Cerebellar cortex (tissue), 1 donor: ENCODE data around the gene SRGAP3.

Experiments used
- DNase-seq: peaks from one replicate; pipeline ENCODE4 v3.0.0-alpha.2; 2015; ENCODE audit warnings: low spot score

Gene SRGAP3

DNA sequence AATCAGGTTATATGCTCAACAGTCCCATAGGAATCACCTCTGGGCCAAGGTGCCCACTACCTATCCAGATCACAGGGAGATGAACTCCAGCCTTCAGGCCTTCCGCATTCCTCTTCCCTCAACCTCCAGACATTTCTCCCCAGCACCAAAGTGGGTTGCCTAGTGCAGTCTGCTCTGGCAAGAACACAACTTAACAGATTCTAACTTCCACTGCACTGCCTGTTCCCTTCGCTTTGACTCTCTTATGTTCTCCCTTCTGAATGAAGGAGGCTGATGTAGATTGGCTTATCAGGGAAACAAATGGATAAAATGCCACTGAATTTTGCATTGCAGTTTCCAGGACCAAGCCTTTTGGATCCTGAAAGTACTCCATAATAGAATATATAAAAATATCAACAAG is 106.3 kb downstream of the SRGAP3 start:
- DNase-seq = peak; percentile 54

DNA sequence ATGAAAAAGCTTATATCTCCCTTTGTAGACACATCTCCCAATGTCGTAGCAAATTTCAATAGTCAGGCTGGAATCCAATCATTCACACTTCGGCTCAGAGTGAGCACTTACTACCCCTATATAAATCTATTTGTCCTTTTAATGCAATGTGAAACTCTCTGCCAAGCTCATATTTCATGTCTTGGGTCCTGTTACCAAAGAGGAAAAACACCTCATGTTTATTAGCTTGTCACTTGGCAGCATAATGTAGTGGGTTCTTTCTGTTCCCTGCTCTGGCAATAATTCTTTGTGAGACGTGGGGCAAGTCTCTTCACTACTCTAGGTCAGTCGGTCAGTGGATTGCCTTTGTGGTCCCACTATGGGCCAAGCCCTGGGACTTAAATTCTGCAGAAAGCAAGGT is 107.1 kb downstream of the SRGAP3 start:
- peak; percentile 80 for DNase-seq

DNA sequence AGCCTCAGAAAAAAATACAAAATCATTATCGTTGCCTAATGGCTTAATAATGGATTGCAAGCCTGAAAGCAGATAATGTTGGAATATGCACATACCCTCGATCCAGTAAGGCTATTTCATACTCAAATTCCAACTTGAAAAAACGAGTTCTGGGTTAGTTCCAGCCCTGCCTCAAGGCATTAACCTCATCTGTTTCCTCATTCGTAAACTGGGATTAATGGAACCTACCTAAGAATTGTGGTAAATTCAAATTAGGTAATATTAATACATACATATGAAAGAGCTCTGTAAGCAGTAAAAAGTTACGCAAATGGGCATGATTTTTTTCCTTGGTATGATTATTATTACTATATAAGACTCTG is 107.5 kb downstream of the SRGAP3 start:
- DNase-seq = peak; percentile 91

DNA sequence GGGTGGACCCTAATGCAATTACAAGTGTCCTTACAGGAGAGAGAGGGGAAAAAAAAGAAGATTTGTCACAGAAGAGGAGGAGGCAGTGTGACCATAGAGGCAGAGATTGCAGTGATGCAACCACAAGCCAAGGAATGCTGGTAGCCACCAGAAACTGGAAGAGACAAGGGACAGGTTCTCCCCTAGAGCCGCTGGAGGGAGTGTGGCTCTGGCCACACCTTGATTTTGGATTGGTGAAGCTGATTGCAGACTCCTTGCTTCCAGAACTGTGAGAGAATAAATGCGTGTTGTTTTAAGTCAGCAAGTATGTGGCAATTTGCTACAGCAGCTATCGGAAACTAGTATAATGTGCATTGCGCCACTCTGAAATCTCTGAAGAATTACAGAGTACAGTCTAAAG is 110.1 kb downstream of the SRGAP3 start:
- no peak for DNase-seq

DNA sequence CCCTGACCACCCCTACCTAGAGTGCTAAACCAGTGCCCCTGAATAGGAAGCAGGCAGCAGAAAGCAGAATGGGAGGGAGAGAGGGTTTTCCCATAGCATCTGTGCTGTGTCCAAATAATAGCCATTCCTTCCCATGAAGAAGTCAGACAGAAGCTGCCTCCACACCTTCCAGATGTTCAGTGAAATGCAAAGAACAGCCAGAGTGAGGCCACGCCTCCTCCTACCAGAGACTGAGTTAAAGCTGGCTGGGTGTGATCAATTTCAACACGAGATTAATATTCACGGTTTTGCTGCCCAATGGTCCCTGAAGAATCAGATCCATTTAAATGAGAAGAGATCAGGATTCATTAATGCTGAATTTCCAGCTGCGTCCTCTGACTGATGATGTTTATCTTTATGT is 111.8 kb downstream of the SRGAP3 start:
- no peak for DNase-seq

DNA sequence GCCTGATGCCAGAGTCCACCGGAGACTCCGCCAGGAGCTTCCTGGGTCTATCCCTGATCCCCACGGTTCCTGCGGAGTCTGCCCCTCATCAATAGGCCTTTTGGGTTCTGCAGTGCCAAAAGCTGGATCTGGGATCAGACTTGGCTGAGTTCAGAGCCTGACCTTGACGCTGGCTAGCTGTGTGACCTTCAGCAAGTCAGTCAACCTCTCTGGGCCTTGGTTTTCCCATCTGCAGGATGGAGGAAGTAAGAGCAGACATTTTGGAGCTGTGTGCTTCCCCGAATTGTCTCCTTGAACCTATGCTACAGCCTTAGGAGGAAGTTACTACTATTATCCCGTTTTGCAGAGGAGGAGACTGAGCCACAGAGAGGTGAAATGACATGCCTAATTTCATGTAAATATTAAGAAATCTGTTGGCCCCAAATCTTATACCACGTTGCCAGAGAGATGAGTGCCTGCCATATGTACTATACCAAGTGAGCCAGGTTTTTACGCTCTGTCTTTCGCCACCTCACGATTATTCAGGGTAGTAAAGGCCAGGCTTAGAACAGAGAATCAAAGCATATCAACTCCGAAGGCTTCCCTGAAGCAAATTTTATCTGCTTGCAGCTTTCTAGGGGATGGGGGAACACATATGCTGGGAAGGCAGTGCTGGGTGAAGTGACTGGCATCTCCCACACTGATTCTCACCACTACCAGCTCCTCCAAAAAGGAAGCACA is 112.5 kb downstream of the SRGAP3 start:
- peak; percentile 67 for DNase-seq

DNA sequence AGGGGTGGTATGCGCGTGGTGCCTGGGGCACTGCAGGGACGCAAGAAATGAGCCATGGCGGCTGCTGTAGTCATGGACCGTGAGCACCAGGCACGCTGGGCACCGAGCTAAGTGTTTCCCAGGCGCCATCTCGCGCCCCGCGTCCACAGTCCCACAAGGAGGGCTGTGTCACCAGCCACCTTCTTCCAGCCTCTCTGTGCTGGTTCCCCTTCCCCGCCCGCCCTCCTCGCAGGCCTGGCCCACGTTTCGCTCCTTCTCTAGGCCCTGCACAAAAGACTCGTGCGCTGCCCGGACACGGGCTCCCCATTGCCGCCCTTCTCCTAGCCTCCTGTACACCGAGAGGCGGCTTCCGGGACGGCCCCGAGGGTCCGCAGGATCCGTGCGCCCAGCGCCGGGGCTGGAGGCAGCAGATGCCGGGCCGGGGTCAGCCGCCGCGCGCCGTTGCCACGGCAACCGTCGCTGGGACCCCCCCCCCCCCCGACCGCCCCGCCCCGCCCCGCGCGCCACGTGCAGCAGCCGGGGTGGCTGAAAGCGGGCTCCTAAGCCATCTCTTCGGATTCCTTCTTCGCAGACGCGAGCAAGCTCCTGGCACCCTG is 113.4 kb downstream of the SRGAP3 start:
- peak; percentile 56 for DNase-seq

DNA sequence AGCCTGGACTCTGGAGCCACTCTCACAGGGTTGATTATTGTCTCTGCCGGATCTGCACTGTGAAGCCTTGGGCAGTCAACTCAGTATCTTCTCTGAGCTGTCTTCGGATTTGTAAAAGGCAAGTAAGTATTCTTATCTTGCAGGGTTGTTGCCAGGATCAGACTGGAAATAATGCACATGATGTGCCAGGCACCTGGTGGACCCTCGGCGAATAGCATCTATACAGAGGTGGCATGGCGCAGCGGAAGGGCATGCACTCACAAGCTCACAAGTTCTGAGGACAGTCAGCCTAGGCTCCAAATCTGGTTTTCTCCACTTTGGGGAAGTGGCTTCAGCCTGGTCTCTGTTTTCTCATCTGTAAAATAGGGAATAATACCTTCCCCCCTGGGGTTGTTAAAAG is 113.9 kb downstream of the SRGAP3 start:
- DNase-seq = no peak

DNA sequence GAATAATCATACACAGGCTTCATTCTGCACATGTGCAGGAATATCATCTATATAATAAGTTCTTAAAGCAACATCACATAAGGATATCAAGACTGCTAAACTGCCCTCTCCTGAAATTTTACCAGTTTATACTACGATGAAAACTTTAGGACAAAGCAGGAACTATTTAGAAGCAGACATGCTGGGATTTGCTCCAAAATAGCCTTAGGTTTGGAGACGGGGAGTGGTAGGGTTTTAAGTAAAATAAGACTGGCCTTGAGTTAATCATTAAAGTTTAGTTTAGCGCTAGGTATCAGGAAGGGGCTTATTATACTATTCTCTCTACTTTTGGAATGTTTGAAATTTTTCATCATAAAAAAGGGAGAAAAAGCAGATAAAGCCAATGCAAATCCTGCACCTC is 115.8 kb downstream of the SRGAP3 start:
- DNase-seq = no peak

DNA sequence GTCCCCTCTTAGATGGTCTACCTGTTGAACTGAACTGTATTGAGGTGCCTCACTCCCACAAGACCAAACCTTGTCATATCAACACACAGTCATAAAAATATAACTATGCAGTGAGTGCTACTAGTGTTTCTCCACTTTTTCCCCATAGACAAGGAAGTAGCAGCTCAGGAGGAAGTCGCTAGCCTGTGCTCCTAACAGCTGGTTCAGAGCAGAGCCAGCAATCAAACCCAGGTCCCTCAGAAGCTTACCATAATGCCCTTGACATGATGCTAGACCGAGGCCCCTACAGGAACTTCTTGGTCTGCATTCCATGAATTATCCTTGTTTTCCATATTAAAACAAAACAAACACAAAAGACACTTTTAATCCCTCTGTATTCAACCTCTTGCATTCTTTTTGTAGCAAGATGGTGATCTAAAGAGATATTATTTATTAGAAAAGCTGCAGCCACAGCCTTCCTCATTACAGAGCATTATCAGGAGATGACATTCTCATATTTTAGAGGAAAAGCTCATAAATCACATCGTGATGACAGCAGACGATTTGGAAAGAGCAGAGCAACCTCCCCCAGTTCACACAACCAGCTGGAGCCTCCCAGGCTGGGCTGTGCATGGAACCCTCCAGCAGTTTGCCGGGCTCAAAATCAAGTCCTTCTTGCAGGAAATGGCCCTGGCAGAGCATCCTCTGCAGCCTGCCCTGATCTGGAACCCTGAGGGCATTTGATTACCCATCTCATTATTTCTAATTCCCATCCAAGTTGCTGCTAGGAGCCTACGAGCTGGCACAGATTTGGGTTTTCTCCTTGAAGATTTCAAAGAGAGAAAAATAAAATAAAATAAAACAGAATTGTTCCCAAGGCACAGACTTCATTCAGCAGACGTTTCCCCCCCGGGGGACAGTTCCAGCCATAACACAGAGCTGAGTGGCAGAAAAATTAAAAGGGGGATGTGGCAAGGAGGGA is 118.8 kb downstream of the SRGAP3 start:
- peak; percentile 78 for DNase-seq

DNA sequence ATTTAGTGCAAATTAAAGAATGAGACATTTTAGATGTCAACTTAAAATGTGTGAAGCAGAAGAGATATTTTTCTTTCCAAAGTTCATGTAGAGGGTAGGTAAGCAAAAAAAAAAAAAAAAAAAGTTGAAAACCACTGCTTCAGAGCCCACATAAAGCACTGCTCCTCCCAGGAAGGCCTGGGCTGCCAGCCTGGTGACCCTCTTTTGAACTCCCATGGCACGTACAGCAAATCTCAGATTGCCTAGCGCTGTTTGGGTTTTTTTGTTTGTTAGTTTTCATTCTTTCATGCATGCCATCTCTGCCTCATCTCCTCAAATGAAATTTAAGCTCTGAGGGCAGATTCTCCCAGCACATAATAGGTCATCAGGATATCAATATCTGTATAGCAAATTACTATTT is 120.1 kb downstream of the SRGAP3 start:
- DNase-seq = no peak

DNA sequence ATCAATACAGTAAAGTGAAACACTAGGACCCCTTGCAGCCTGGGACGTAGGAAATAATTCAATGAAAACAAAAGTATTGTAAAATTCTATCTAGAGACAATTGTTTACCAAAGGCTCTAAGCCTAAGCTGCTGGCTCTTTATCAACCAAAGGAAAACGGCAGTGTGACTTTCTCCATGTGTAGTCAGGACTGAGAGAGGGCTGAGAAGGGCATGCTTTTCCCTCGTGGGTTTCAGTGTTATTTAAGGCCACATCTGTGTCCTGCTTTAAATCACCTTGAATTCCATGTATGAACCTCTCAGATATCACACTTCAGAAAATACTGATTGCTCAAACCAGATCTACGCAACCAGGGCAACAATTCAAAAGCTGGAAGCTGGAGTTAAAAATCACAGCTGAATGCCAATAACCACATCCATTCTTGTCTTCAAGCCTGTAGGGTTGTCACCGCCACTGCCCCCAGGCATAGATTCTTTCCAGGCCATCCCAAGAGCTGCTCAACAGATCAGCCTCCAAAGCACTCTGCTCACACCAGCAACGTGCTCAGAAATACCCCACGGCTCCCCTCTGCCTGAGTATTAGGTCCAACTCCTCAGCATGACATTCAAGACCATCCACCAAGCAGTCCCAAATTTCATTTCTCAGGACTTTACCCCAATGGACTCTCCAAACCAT is 124.0 kb downstream of the SRGAP3 start:
- DNase-seq = no peak

DNA sequence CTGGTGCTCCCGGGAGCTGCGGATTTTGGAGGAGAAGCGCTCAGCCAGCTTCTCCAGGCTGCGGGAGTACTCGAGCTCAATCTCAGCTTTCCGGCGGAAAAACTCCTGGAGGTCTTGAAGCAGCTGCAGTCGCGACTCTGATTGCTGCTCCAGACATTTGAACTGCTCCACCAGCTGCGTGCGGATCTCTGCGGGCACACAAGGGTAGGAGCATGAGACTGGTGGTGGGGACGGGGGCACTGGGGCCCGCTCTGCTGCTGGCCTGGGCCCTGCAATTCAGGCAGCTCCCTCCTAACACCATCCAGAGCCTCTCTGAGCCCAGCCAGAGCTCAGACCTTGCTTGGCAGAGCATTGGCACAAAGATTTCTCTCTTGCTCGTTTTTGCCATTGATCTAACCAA is 124.7 kb downstream of the SRGAP3 start:
- no peak for DNase-seq

DNA sequence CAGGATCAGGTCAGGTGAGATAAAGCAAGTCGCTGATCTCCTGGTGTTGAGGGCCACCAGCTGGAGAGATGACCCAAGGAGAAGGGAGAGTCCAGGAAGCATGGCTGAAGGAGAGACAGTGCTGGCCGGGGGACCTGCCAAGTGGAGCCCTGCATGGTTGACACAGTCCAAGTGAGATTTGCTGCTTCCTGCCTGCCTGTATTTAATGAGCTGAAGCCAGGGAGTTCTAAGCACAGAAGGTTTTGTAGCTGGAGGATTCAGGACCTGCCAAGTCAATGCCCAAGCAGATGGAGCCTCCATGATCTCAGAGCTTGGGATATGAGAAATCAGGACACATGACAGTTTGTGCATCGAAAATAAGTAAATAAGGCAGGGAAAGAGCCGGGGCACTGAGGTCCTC is 125.6 kb downstream of the SRGAP3 start:
- peak; percentile 99 for DNase-seq

DNA sequence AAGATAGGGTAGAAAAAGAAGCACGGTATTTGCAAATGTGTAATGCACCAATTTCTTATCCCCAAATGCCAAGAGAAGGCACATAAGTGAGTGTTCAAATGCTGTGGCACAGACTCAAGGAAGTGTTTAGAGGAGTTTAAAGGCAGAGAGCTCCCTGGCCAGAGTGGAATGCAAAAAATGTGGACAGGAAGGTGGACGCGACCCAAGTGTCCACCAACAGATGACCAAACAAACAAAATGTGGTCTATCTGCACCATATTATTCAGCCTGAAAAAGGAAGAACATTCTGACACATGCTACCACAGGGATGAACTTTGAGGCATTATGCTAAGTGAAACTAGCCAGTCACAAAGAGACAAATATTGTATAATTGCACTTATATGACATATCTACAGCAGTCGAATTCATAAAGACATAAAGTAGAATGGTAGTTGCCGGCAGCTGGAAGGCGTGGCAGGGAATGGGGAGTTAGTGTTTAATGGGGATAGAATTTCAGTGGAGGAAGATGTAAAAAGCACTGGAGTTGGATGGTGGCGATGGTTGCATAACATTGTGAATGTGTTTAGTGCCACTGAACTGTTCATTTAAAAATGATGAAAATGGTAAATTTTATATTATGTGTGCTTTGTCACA is 126.6 kb downstream of the SRGAP3 start:
- DNase-seq = no peak

DNA sequence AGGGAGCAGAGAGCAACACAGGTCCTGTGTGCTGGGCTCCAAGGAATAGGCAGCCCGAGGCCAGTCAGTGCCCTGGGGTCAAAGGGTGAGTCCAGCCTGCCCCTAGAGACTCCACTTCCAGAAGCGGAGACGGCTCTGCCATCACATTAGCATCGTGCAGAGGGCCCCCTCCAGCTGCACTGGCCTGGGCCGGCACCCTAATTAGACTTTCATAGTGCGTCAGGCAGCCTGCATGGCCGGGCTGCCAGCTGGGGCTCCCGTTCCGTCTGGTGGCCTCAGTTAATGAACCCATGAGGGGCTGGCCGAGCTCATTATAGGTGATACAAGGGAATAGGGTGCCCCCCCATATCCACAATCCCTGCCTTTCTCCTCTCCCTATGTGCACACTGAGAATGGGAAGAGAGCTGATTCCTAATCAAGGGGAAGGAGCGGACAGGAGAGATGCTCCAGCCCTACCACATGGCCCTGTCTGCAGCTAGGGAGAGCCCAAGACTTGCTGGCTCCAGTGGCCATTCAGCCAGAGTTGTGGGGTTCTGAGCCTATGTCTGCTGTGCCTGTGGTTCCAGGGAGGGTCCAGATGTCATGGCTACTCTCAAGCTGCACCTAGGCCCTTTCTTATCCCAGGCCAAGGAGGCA is 128.0 kb downstream of the SRGAP3 start:
- no peak for DNase-seq

DNA sequence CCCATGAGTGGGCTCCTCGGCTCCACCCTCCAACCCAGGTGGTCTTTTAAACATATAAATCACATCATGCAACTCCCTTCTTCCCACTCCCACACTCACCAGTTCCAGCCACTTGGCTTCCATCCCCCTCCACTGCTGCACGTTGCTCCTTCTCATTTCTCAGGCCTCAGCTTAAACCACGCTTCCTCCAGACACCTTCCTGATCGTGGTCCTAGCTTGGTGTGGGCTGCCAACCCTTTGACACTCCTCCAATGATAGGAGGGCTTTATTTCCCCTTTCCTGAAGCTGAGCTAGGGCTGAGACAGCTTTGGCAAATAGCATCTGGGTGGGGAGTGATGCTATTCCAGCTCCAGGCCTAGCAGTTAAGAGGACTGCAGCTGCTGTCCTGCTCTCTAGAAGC is 130.1 kb downstream of the SRGAP3 start:
- DNase-seq = no peak

DNA sequence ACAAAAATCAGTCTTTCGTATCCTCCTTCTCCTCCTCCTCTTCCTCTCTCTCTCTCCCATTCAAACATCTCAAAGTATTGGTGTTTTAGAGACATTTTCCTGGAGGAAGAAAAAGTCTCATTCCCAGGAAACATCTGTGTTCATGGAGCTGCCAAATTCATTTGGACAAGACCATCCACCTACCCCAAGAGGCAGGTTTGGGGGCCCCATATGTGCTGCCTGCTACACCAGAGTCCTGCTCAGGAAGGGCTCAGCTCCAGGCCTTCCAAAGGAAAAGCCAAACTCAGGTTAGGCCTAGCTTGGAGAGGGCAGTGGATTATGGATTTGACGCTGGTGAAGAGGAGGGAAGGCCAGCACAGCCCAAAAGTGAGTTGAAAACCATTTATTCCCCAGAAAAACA is 131.2 kb downstream of the SRGAP3 start:
- DNase-seq = no peak

DNA sequence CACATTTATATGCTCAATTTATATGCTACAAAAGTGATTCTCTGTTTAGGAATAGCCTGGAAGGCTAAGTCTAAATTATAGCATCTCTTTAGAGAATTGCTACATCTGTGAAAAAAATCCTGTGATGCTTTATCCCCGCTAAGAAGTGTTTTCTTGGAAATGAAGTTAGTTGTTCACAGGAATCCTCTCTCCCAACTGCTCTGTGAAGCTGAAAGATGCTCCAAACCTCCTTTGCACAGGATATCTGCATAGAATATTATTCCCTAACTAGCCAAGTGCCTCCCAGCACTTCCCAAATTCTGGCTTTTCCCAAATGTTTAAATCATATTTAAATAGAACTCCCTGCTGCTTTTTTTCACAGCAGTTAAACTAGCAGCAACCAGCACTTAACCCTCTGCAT is 132.2 kb downstream of the SRGAP3 start:
- DNase-seq = no peak

DNA sequence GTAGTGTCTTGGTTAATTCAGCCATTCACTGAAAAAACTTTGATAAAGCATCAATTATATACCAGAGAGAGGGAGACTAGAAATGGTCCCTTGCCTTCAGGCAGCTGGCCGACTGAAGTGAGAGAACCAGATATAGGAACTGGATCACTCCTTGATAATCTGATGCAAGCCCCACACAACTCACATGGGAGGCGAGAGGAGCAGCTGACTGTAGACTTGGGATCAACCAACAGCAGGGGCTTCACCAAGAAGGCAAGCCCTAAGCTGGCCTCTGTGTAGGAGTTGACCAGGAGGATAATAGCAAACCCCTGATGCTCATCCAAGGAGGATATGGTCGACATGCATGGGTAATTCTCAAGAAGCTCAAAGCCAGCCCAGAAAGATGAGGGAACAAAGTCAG is 133.1 kb downstream of the SRGAP3 start:
- DNase-seq = no peak

DNA sequence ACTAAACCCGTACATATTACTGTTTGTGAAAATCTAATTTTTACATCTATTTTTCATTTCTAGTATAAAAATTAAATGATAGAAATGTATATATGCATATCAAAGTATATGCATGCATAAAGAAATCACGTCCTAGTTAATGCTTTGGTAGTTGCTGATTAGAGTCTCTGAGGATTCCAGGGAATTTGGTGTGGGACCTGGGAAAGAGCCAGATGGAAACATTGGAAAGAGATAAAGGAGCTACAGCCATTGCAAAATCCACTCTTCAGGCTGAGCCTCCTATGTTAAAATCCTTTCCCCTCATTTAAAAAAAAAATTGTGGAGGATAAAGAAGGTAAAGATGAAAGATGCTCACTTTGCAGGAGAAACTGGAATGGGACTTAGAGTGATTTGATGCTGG is 134.1 kb downstream of the SRGAP3 start:
- DNase-seq = no peak

DNA sequence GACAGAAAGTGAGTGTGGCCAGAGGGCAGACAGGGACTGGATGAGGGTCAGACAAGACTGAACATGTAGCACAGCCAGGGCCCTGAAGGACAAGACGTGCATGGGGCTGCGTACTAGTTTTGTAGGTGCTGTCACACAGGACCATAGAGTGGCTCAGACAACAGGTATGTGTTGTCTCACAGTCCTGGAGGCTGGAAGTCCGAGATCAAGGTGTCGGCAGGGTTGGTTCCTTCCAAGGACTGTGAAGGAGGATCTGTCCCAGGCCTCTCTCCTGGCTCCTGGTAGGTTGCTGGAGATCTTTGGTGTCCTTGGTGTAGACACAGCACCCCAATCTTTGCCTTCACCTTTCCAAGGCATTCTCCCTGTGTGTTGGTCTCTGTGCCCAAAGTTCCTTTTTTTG is 136.4 kb downstream of the SRGAP3 start:
- DNase-seq = no peak
